SK-N-SH treated with all-trans-retinoic acid at 6 μM for 48 hours (cell line): Measurements from ENCODE around the gene ALDH16A1.

Experiments used
- ATAC-seq: fragments of 200-7000 bp; cut with Tn5 transposase; 3 replicates; pipeline ENCODE4 v1.9.1; 2020; ENCODE audit warnings: mild to moderate bottlenecking, moderate library complexity
- ARNTL ChIP-seq: fragments of 450-650 bp; formaldehyde crosslinking; IDR thresholded peaks from 2 replicates; pipeline ENCODE4 v1.5.0; 2020; ENCODE audit warnings: low read depth, mild to moderate bottlenecking, moderate library complexity, borderline replicate concordance
- BACH2 ChIP-seq: fragments of 250-450 bp; sonication (Bioruptor Pico); IDR thresholded peaks from 2 replicates; pipeline ENCODE4 v1.9.0; 2021; ENCODE audit warnings: mild to moderate bottlenecking, borderline replicate concordance
- CSDC2 ChIP-seq: fragments of 250-450 bp; sonication (Bioruptor Pico); IDR thresholded peaks from 2 replicates; pipeline ENCODE4 v1.5.0; 2020; ENCODE audit warnings: mild to moderate bottlenecking, moderate library complexity
- ESRRG ChIP-seq: fragments of 250-450 bp; sonication (Bioruptor Pico); IDR thresholded peaks from 2 replicates; pipeline ENCODE4 v1.6.1; 2021; ENCODE audit warnings: mild to moderate bottlenecking
- GLIS3 ChIP-seq: fragments of 250-450 bp; sonication (Bioruptor Pico); IDR thresholded peaks from 2 replicates; pipeline ENCODE4 v1.5.0; 2020; ENCODE audit warnings: mild to moderate bottlenecking, moderate library complexity
- OSR1 ChIP-seq: fragments of 250-450 bp; sonication (Bioruptor Pico); IDR thresholded peaks from 2 replicates; pipeline ENCODE4 v1.8.0; 2022; ENCODE audit warnings: moderate library complexity, mild to moderate bottlenecking, inconsistent platforms
- POU6F1 ChIP-seq: fragments of 250-450 bp; sonication (Bioruptor Pico); IDR thresholded peaks from 2 replicates; pipeline ENCODE4 v1.8.0; 2021; ENCODE audit warnings: low read depth, mild to moderate bottlenecking, moderate library complexity, borderline replicate concordance
- RARB ChIP-seq: fragments of 250-450 bp; sonication (Bioruptor Pico); IDR thresholded peaks from 2 replicates; pipeline ENCODE4 v1.8.0; 2021; ENCODE audit warnings: mild to moderate bottlenecking, moderate library complexity
- SNAI2 ChIP-seq: fragments of 250-450 bp; sonication (Bioruptor Pico); IDR thresholded peaks from 2 replicates; pipeline ENCODE4 v1.5.0; 2020; ENCODE audit warnings: mild to moderate bottlenecking, moderate library complexity
- TOX ChIP-seq: fragments of 250-450 bp; sonication (Bioruptor Pico); IDR thresholded peaks from 2 replicates; pipeline ENCODE4 v1.8.0; 2021; ENCODE audit warnings: mild to moderate bottlenecking, moderate library complexity, borderline replicate concordance
- ZC3H10 ChIP-seq: fragments of 250-450 bp; sonication (Bioruptor Pico); IDR thresholded peaks from 2 replicates; pipeline ENCODE4 v1.5.1; 2021; ENCODE audit warnings: mild to moderate bottlenecking, moderate library complexity
- ZFP3 ChIP-seq: fragments of 250-450 bp; sonication (Bioruptor Pico); IDR thresholded peaks from 2 replicates; pipeline ENCODE4 v1.5.0; 2020; ENCODE audit warnings: mild to moderate bottlenecking, moderate library complexity
- ZFP30 ChIP-seq: fragments of 450-650 bp; formaldehyde crosslinking; IDR thresholded peaks from 2 replicates; pipeline ENCODE4 v1.5.0; 2022; ENCODE audit warnings: mild to moderate bottlenecking, moderate library complexity
- ZNF565 ChIP-seq: fragments of 450-650 bp; formaldehyde crosslinking; conservative IDR thresholded peaks from 2 replicates; pipeline ENCODE4 v1.5.0; 2020; ENCODE audit warnings: low read depth, mild to moderate bottlenecking, moderate library complexity
- ZNF70 ChIP-seq: fragments of 450-650 bp; formaldehyde crosslinking; IDR thresholded peaks from 2 replicates; pipeline ENCODE4 v1.5.0; 2020; ENCODE audit warnings: mild to moderate bottlenecking, moderate library complexity
- TF ChIP-seq, protein P1 (sequence below): fragments of 250-450 bp; sonication (Bioruptor Pico); IDR thresholded peaks from 2 replicates; pipeline ENCODE4 v1.5.1; 2021; ENCODE audit warnings: mild to moderate bottlenecking, moderate library complexity
- TF ChIP-seq, protein P2 (sequence below): fragments of 250-450 bp; sonication (Bioruptor Pico); IDR thresholded peaks from 2 replicates; pipeline ENCODE4 v1.5.1; 2020; ENCODE audit warnings: low read depth, mild to moderate bottlenecking, moderate library complexity
- TF ChIP-seq, protein P3 (sequence below): fragments of 250-450 bp; sonication (Bioruptor Pico); IDR thresholded peaks from 2 replicates; pipeline ENCODE4 v1.8.0; 2020; ENCODE audit warnings: mild to moderate bottlenecking, moderate library complexity, borderline replicate concordance
- TF ChIP-seq, protein P4 (sequence below): fragments of 250-450 bp; sonication (Bioruptor Pico); IDR thresholded peaks from 2 replicates; pipeline ENCODE4 v1.5.0; 2020; ENCODE audit warnings: mild to moderate bottlenecking, moderate library complexity

Gene ALDH16A1

GRCh38 chr19:49448432-49448786 lies 4.6 kb upstream of the ALDH16A1 start:
- no peak for ATAC-seq
- no peak for TF ChIP-seq GLIS3
- no peak for TF ChIP-seq ZNF70
- TF ChIP-seq, protein P1, sequence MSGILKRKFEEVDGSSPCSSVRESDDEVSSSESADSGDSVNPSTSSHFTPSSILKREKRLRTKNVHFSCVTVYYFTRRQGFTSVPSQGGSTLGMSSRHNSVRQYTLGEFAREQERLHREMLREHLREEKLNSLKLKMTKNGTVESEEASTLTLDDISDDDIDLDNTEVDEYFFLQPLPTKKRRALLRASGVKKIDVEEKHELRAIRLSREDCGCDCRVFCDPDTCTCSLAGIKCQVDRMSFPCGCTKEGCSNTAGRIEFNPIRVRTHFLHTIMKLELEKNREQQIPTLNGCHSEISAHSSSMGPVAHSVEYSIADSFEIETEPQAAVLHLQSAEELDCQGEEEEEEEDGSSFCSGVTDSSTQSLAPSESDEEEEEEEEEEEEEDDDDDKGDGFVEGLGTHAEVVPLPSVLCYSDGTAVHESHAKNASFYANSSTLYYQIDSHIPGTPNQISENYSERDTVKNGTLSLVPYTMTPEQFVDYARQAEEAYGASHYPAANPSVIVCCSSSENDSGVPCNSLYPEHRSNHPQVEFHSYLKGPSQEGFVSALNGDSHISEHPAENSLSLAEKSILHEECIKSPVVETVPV (CRISPR knock-in tag) = no peak
- TF ChIP-seq CSDC2 (CRISPR knock-in tag) = no peak
- no peak for TF ChIP-seq ZNF565 (CRISPR knock-in tag)
- no peak for TF ChIP-seq SNAI2 (CRISPR knock-in tag)
- TF ChIP-seq, protein P2, sequence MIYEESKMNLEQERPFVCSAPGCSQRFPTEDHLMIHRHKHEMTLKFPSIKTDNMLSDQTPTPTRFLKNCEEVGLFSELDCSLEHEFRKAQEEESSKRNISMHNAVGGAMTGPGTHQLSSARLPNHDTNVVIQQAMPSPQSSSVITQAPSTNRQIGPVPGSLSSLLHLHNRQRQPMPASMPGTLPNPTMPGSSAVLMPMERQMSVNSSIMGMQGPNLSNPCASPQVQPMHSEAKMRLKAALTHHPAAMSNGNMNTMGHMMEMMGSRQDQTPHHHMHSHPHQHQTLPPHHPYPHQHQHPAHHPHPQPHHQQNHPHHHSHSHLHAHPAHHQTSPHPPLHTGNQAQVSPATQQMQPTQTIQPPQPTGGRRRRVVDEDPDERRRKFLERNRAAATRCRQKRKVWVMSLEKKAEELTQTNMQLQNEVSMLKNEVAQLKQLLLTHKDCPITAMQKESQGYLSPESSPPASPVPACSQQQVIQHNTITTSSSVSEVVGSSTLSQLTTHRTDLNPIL (CRISPR knock-in tag) = no peak

DNA sequence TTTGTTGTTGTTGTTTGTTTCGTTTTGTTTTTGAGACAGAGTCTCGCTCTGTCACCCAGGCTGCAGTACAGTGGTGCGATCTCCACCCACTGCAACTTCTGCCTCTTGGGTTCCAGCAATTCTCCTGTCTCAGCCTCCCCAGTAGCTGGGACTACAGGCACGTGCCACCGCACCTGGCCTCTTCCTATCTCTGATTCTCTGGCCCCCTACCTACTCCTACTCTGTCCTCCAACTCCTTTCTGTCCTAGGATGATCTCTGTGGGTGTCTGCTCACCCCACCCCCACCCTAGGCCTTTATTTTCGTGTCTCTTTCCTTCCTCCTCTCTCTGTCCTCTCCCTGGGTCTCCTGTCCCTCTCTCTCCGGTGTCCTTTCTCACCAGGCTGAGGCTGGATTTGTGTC lies 2.6 kb upstream of the ALDH16A1 start:
- ATAC-seq = no peak
- no peak for TF ChIP-seq ZC3H10 (CRISPR knock-in tag)
- no peak for TF ChIP-seq POU6F1 (CRISPR knock-in tag)
- no peak for TF ChIP-seq ZNF70
- TF ChIP-seq OSR1 (CRISPR knock-in tag) = no peak
- no peak for TF ChIP-seq TOX (CRISPR knock-in tag)
- TF ChIP-seq, protein P1 (CRISPR knock-in tag) = no peak
- no peak for TF ChIP-seq RARB (CRISPR knock-in tag)
- no peak for TF ChIP-seq CSDC2 (CRISPR knock-in tag)
- TF ChIP-seq, protein P3, sequence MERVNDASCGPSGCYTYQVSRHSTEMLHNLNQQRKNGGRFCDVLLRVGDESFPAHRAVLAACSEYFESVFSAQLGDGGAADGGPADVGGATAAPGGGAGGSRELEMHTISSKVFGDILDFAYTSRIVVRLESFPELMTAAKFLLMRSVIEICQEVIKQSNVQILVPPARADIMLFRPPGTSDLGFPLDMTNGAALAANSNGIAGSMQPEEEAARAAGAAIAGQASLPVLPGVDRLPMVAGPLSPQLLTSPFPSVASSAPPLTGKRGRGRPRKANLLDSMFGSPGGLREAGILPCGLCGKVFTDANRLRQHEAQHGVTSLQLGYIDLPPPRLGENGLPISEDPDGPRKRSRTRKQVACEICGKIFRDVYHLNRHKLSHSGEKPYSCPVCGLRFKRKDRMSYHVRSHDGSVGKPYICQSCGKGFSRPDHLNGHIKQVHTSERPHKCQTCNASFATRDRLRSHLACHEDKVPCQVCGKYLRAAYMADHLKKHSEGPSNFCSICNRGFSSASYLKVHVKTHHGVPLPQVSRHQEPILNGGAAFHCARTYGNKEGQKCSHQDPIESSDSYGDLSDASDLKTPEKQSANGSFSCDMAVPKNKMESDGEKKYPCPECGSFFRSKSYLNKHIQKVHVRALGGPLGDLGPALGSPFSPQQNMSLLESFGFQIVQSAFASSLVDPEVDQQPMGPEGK = no peak
- TF ChIP-seq, protein P4, sequence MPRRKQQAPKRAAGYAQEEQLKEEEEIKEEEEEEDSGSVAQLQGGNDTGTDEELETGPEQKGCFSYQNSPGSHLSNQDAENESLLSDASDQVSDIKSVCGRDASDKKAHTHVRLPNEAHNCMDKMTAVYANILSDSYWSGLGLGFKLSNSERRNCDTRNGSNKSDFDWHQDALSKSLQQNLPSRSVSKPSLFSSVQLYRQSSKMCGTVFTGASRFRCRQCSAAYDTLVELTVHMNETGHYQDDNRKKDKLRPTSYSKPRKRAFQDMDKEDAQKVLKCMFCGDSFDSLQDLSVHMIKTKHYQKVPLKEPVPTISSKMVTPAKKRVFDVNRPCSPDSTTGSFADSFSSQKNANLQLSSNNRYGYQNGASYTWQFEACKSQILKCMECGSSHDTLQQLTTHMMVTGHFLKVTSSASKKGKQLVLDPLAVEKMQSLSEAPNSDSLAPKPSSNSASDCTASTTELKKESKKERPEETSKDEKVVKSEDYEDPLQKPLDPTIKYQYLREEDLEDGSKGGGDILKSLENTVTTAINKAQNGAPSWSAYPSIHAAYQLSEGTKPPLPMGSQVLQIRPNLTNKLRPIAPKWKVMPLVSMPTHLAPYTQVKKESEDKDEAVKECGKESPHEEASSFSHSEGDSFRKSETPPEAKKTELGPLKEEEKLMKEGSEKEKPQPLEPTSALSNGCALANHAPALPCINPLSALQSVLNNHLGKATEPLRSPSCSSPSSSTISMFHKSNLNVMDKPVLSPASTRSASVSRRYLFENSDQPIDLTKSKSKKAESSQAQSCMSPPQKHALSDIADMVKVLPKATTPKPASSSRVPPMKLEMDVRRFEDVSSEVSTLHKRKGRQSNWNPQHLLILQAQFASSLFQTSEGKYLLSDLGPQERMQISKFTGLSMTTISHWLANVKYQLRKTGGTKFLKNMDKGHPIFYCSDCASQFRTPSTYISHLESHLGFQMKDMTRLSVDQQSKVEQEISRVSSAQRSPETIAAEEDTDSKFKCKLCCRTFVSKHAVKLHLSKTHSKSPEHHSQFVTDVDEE (CRISPR knock-in tag) = no peak
- no peak for TF ChIP-seq BACH2 (CRISPR knock-in tag)
- no peak for TF ChIP-seq ARNTL (CRISPR knock-in tag)
- no peak for TF ChIP-seq ZFP3 (CRISPR knock-in tag)
- no peak for TF ChIP-seq SNAI2 (CRISPR knock-in tag)
- TF ChIP-seq ESRRG (CRISPR knock-in tag) = no peak
- TF ChIP-seq, protein P2 (CRISPR knock-in tag) = no peak
- no peak for TF ChIP-seq ZNF565 (CRISPR knock-in tag)
- TF ChIP-seq ZFP30 (CRISPR knock-in tag) = no peak
- no peak for TF ChIP-seq GLIS3
